NCI-H1048 (cell line): Measurements from ENCODE around the gene BCL6.
A peak's percentile ranks its signal among the peaks of the same experiment; 100 is the strongest.

Experiments
- DNase-seq: peaks from one replicate; lab custom pipeline; 2025; lab: John Stamatoyannopoulos, UW

Gene BCL6

GRCh38 chr3:187759601-187760000 is 14.3 kb upstream of the BCL6 start:
- no peak for DNase-seq

DNA sequence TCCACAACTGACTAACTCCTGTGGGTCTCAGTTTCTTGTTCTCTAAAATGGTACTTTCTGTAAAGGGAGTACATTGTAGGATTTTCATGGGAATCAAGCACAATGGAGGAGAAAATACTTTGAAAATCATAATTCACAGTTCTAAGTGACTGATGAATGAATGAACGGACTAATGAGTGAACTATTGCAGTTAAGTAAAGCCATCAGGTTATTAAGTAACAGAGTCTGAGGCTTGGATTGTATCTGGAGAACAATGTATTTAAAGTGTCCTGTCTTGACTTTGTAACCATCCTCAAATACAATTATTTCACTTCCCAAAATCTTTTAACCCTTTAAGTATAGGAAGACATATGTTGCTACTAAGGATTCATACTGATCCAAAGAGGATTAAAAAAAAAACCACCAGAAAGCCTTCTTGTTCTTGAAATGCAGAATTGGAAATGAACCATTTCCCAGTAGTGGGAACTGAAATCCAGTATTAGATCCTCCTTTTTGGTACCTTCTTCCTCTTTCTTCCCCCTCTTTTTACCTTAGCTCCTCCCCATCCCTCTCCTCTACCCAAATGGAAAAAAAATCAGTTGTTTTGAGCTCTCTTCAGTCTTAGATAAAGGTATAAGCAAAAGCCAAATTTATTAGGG is 13.2 kb upstream of the BCL6 start:
- no peak for DNase-seq

GRCh38 chr3:187753516-187753915 is 8.2 kb upstream of the BCL6 start:
- DNase-seq, result no peak

DNA sequence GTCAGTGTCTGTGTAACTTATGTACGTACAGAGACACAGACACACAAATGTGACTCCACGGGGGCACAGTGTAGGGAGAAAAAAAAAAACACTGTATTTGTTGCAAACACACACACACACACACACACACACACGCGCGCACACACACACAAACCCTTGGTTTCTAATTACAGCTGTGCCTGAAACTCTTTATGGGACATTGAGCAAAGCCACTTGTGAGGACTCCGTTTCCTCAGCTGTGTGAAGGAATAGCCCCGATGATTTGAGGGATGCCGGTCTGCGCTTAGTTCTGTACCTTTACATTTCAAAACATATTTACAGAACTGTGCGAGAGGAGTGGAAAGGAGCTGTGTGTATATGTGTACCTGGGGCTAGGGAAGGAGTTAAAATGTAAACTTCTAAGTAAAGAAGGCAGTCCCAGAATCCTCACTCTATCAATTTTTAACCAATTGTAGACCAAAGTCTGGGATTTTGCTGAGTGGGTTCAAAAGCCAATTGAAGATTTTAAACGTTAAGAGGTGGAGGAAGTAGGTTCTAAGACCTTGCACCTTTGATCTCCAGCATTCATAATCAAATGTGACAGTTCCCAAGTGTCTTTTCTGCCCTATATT is 5.3 kb upstream of the BCL6 start:
- DNase-seq, result no peak

- DNase-seq, result peak; percentile 46
Measured at GRCh38 chr3:187750006-187750512, 4.8 kb upstream of the BCL6 start.

DNA sequence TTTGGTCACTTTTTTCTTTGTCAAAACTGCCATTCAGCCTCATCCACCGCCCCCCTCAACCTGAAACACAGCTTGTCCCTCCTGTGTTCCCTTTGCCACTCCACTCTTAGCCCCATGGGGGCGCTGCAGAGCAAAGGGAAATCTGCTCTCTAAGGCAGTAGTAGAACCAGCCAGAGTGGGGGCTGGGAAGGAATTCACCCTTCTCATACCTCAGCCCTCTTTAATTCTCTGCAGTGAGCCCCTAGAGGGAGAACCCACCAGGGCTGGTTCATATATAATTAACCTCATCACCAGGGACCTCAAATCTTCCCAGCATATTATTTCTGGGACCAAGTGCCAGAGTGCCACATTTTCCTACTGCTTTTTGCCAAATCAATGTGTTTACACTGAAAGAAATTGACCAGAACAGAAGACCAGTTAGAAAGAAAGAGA is 2.8 kb upstream of the BCL6 start:
- DNase-seq, result peak; percentile 31

DNA sequence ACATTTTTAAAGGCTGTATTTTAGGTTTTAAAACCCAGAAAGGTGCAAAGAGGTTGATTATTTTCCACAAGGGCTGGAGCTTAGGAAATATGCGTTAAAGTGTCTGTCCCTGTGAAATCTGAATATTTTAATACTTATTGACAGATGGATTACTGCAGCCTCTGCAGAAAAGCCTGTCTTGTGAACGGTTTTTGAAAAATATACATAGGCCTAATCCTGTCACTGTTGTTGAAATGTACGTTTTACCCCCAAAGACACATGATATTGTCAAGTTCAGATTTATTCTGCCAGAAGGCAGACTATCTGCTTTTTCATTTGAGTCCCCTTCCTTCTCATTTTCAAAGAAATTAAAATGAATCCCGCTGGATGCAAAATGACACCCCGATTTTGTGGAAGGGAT is 2.2 kb upstream of the BCL6 start:
- DNase-seq, result no peak

GRCh38 chr3:187746442-187747281 is 1.4 kb upstream of the BCL6 start:
- DNase-seq, result no peak

GRCh38 chr3:187746059-187746441 is 782 bp upstream of the BCL6 start:
- no peak for DNase-seq

GRCh38 chr3:187744169-187745151 is 808 bp downstream of the BCL6 start:
- no peak for DNase-seq

DNA sequence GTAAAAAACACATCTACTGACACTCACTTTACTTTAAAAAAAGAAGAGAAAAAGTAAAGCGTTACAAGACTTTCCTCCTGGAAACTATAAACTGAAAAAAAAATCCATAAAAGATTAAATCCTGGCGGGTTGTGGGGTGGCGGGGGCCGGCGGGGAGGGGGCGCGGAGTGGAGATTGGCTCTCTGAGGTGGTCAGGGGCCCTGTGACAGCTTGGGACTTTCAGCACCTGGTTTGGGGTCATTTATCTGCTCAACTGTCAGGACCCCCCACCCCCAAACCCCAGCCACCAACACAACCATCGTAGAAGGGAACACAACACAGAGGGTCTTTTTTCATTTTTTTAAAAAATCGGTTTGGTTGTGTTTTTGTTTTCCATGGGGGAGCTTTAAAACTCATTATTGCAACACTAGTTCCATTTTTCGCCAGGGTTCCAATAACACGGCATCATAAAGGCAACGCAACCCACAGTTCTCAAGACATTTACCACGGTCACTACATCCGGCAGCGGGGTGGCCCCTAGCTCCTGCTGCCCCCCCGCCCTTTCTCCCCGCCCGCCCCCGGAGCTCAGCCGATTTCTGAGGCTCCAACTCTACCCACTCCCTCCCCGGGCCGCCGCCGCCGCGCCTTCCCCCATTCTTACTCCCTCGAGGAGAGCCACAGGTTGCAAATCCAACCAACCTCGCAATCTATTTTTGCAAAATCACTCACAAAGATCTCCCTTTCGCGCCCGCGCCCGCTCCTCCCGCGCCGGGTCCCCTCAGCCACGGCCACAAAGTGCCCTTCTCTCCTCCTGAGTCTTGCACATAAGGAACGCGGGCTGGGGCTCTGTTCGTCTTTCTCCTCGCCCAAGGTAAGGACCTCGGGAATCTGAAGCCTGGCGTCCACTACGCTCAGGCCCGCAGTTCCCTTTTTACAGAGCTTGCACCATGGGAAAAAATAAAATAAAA is 1.8 kb downstream of the BCL6 start:
- no peak for DNase-seq

DNA sequence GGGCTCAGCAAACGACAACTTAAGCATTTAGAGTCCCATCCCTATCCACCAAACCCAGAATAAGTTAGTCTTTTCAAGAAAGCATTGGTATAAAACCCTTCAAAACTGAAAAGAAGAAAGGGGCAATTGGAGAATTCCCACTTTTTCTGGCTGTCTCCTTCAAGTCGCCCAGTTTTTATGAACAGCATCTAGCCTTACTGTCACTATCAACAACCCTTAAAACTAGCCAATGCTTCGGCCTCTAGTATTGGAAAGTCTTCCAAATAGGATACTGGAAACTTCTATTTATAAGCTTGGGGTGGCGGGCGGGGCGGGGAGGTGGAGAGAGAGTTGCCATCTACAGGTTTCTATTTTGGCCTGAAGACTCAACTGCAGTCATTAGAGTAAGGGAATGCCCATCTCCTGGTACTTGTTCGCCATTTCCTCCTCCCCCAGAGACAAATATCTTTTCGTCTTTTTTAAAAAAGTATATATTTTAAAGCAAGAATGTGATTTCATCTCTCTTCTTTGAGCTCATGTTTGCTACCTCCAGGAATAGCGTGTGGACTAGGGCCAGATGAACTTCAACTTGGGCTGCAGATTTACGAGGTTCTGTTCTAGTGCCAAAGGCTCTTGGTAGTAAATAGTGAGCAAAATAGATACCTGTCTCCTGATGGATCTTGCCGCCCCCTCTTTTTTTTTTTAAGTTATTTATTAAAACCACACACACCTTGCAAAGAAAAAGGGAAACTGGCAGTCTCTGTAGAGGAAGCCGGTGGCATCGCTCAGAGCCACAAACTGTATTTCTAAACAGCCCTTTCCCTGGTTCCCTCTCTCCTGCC is 2.7 kb downstream of the BCL6 start:
- DNase-seq, result no peak

DNA sequence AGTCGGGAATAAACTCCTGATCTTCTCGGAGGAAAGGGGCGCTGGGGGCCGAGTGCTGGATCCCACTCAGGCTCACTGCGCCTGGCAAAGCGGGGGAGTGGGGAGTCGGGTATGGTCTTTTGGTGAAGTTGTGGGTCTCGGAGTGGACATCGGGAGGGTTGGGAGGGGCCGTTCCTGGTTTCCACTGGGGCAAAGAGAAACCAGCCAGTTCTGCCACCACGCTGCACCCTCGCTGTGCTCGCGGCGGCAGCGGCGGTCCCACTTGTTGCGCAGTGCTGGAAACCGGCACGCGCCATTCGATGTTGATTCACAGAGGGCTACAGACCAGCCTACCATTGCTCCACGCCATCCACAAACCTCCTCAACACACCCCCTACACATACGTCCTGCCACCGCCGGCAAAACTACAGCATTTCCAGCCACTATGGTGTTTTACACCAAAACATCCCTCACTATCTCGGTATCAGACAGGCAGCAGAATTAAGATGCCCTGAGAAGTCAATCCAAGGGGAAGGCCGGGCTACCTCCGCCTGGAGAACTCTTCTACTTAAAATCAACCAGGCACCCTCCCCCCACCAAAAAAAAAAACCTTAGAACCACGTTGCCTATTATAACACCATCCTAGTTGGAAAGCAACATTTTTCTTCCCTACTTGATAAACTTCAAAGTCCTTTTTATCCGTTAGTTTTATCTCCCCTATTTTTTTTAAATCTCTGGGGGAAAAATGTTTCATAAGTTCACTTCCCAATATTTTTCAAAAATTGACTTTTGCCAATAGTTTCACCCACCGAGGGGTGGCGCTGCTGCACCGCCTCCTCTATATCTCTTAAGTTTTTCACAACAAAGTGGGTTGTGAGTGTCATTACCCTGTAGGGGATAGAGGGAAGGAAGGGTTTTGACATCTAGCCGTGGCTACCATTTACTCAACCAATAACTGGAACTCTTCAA is 3.6 kb downstream of the BCL6 start:
- peak; percentile 39 for DNase-seq

GRCh38 chr3:187740421-187741399 is 4.6 kb downstream of the BCL6 start:
- peak; percentile 24 for DNase-seq

DNA sequence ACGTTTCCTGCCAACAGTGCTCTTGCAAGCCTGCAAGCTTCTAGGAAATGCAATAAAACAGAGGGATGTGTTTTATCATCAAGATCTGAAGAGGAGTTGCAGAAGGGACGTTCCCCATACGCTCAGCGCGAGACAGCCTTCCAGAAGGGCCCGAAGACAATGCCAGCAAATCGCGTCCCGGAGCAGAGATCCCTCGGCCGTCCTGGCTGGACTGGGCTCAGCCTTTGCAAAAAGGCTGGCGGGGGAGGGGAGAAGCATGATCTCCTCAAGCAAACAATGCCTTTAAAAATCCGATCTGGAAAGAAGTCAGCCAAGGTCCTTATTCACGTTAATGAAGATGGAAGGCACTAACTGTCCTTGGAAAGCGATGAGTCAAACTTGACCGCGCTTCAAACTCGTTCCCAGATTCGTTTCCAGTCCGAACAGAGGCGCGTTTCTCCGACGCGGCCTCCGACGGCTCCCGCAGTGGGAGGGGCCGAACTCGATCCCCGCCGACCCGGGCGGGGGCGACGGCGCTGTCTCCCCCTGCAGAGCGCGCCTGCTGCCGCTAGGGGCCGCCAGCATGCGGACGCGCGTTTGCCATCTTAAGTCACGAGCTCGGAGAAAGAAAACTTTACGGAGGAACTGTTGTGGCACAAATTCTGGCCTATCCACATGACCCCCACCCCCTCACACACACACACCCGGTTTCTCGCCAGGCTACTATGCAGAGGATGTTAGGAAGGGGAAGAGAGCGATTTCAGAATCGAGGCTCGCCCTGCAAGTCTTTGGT is 5.5 kb downstream of the BCL6 start:
- peak; percentile 36 for DNase-seq

DNA sequence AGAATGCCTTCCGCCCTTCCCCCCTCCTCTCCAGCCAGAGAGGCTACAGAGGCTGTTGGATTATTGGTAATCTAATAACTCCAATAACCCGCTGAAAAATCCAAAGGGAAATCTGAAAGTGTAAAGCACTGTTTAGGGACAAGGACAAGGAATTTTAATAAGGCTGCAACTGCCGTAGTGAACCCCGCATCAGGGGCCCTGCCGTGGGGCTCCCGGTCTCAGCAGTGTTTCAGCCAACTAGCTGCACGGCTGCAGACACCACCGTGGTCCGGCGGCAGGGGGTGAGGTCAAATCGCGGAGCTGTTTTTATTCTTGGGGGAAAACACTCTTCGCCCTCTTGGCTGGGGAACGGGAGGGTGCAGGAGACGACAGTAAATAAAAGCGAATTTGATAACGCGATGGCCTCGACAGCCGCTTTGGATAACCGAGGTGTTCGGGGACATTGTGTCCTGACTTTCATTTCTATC is 6.1 kb downstream of the BCL6 start:
- no peak for DNase-seq
